Measurements from ENCODE around the gene RWDD4.

RWDD4 gene

DNA sequence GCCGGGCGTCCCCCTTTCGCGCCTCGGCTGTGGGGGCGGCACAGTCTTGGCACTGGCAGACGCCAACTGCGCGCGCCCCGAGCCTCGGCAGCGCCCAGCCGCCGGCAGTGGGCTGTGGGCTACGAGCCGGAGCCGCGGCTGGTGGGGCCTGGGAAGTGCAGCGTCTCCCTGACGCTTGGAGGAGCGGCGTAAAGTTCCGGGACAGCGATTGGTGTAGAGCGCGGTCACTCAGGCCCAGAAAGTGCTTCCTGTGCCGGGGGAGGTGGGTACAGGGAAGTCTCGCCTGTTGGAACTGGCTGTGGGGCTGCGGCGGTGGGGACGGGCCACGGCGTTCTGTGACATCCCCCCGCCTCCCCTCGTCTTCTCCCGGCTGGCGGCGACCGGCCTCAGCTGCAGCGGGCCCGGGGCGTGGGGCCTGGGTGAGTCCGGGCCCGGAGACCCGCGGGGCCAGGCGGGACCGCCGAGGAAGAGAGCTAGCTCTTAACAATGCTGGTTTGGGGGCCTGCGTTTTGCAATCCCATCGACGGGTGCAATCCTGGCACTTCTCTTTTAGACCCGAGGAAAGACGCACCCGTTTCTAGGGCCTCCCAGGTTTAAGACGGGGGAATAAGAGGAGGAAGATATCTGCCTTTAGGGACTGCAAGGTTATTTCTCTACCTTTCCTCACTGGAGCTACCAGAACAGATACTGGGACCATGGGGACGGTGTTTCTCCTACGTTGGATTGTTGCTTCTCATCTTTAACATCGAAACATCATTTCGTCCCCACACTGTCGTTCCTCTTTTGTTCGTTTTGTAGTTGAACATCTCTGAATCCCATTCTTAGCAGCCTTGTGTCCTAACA is at the start of gene RWDD4, which contains the start of gene TRAPPC11:
Gene RWDD4, minus strand, starts transcription at position 157 of the 843 bp plus-strand sequence. CDS start 233 bp downstream, outside the sequence.
Gene TRAPPC11, plus strand, starts transcription at position 265 of the 843 bp plus-strand sequence. CDS start 4,575 bp downstream, outside the sequence.
- peak; percentile 80 to 90 for DNase-seq

GRCh38 chr4:183702492-183702891 is 43.5 kb upstream of the RWDD4 start:
- no peak for DNase-seq

GRCh38 chr4:183700407-183700806 is 41.4 kb upstream of the RWDD4 start:
- DNase-seq = no peak

GRCh38 chr4:183698909-183699308 is 39.9 kb upstream of the RWDD4 start:
- no peak for DNase-seq

- no peak for DNase-seq
These were observed 32.9 kb upstream of the RWDD4 start for GRCh38 chr4:183691897-183692296.

DNA sequence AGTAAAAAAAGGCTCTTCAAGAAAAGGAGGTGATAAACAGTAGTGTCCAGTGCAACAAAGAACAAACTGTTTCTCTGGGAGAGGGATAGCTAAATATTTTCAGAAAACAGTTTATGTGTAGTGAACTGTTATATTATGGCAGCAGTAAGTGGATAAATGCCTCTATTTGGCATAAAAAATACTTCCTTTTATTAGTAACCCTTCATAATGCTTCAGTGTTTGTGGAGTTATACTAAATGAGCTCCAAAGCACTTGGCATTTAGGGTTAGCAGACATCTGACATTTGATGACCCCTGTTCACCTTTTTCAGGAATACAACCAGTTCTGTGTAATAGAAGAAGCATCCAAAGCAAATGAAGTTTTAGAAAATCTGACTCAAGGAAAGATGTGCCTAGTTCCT is 32.0 kb upstream of the RWDD4 start:
- DNase-seq = no peak

DNA sequence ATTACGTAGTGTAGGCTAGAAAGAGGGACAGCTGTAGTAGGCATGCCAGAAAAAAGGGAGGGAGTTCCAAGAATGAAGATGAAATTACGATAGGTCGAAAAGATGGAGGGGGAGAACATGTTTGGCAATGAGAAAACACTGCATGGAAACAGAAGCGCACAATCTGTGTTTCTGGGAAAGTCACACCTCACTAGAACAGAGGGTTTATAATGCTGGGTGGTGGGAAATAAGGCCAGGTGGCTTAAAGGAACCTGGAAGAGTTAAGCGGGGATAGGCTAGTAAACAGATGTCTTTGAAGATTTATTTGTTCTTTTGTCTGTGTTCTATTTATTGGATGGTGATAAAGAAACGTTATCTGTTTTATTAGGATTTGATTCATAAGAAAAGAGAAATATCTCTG is 29.2 kb upstream of the RWDD4 start:
- DNase-seq = no peak

GRCh38 chr4:183686461-183686860 is 27.5 kb upstream of the RWDD4 start:
- DNase-seq = no peak

DNA sequence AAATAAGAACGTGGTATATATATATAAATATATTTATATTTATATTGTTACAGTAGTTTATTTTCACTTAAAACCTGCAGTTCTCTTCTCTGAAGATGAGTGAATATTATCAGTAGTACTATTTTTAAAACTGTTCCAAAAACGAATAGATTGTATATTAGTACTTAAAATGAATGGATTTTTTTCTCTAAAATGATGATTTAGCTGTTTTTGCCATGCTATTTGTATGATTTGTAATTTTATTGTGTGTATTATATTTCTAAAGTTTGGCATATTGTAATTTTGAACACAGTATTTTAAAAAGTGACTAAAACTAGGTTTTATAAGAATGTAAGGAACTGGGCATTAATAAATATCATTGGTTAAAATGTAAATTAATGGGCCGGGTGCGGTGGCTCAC is 22.1 kb upstream of the RWDD4 start:
- no peak for DNase-seq

GRCh38 chr4:183675625-183676024 is 16.6 kb upstream of the RWDD4 start:
- DNase-seq = no peak

DNA sequence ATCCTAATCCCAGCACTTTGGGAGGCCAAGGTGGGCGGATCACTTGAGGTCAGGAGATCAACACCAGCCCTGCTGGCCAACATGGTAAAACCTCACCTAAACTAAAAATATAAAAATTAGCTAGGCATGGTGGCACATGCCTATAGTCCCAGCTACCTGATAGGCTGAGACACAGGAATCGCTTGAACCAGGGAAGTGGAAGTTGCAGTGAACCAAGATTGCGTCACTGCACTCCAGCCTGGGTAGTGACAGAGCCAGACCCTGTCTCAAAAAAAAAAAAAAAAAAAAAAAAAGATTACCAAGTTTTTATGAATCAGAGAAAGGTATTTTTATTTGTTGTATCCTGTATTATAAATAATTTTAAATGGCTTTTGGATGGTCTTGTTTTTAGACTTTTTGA is 15.2 kb upstream of the RWDD4 start:
- no peak for DNase-seq

DNA sequence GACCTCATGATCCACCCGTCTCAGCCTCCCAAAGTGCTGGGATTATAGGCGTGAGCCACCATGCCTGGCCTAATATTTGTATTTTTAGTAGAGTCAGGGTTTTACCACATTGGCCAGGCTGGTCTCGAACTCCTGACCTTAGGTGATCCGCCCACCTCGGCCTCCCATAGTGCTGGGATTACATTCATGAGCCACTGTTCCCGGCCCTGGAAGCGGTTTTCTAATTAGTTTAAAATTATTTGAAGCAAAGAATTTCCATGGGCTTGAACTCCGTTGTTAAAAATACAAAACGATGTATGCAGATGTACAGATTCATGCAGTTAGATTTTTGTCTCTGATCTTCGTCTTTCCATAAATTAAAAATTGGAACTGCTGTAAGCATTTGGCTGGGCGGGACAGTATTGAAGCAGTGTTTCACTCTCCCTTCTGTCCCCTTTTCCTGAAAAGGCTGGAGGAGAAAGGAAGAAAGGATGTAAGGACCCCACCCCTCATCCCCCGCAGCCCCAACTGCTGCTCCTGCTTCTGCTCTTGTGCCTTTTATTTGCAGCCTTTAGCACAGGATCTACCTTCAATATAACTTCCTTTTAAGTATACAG is 12.1 kb upstream of the RWDD4 start:
- DNase-seq = no peak

GRCh38 chr4:183670251-183670650 is 11.3 kb upstream of the RWDD4 start:
- no peak for DNase-seq

- DNase-seq = no peak
These were observed 7.1 kb upstream of the RWDD4 start for GRCh38 chr4:183666088-183666487.

DNA sequence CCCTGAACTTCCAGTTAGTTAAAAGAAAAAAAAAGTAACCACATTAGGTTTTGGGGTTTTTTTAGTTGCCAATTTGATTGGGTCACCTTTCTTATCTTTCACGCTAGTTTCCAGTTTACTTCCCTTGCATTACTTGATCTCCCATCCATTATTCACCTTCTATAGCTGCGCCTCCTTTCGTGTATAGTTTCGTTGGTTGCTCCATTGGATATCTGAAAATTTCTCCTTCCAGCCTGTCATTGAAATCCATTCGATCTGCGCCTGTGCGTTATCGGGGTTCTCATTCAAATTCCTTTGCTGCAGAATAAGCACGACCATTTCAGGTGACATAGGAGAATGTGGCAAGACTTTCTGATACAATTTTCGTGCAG is 872 bp upstream of the RWDD4 start:
- peak in 1 of 2 experiments; percentile 2 for DNase-seq

DNA sequence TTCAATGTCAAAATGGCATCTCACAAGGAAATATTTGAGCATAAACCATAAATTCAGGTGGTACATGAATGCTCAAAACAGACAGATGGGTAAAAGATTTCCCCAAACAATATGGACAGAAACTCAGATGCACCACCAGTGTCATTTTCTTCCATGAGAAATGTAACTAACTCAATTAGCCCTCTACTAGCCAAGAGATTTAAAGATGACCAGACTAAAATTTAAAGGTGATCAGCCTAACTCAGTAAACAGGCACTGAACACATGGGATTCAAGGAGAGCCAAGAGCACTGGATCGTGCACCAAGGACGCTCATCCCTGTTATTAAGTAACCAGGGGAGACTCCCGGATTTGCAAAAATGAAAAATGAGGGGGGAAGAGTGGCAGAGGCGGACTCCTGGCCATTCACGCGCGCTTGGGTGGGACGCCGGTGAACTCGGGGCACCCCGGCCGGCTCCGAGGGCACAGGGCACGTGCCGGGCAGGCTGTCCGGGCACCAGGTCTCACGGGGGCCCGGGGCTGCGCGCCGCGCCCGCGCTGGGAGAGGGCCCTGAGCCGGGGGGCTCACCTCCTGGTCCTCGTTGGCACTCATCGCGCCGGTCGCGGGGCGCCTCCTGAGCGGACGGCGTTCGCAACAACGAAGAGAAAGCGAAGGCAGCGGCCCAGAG is 490 bp downstream of the RWDD4 start:
- DNase-seq = peak; percentile 0 to 3

DNA sequence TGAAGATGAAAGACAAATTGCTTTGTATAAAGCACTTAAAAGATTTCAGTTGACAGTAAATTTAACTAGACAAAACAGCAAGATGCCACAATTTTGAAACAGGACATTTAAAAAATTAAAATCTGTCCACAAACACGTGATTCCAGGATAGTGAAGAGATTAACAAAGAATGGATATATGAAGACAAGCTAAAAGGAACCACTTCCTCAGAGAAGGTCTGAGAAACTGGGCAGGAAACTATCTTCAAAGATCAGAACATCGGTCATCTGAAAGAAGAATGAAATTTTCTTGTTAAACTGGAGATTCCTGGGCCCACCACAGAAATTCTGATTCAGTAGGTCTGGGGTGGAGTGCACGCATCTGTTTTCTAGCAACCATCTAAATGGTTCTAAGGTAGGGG is 1.4 kb downstream of the RWDD4 start:
- DNase-seq = no peak

- no peak for DNase-seq
These were observed 13.7 kb downstream of the RWDD4 start for GRCh38 chr4:183645326-183645725.

DNA sequence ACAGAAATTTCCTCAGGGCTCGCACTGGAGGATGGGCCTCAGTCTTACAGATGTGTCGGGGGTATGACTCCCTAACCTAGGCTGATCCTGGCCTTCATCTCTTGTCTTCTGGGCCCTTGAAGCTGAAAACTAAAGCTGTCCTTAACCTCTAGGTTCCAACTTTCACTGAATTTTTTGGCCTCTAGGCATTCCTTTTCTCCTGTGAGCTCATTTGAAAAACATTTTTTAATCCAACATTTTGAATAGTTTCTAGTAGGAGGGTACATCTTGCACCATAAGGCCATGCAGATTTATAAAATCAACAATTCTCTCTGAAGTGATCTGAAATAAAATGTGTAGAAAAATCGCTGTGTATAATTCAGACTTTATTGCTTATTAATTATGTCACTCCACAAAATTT is 19.7 kb downstream of the RWDD4 start:
- DNase-seq = no peak

- DNase-seq = no peak
These were observed 20.5 kb downstream of the RWDD4 start for GRCh38 chr4:183638436-183638835.

DNA sequence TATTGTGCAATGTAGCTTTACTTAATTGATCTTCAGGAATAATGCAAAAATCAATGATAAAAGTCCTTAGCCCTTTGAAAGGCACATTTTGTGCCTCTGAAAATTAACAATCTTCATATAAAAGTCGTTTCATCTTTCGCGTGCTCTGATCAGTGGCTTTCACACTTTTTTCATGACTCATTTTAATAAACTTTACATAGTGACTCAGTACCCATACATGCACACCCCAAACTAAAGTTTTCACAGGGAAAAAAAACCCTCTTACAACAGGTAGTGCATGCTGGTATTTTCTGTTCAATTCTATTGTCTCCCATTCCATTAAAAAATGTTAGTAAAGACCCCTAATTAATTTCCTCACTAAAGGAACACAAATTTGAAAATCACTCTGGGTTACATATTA is 21.5 kb downstream of the RWDD4 start:
- DNase-seq = no peak

GRCh38 chr4:183636923-183637322 is 22.1 kb downstream of the RWDD4 start:
- DNase-seq = peak in 1 of 2 experiments; percentile 16

DNA sequence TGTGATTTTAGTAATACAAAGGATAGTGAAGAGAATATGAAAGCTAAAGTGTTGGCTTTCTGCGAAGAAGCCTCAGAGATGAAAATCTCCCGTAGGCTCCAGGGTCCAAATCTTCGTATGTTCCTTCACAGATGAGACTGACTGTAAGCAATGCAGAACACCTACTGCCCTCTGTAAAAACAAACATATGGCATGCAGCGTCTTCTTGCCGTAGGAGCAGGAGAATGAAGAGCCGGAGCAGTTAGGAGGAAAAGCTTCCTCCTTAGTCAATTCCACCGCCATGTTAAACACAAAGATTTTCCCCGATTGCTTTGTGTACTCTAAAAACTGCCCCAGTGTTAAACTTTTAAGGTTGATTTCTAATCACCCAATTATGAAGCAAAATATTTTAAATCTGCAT is 22.5 kb downstream of the RWDD4 start:
- DNase-seq = peak; percentile 21 to 60

DNA sequence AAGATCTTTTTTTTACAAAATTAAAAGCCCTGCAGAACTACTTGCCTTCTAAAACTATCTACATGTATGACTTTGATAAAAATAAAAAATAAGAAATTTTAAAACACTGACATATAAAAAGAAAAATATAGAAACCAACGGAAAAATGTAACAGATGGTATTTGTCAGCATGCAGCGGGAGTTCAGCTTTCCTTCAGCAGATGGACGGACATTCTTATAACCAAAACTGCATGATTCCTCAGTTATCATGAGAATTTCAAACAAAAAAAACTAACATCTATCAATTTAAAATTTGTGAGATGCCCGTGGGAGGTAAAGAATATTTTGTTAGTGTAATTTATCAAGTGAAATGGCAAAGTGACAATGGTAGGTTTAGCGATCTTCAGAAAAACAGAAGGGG is 23.2 kb downstream of the RWDD4 start:
- DNase-seq = peak in 1 of 2 experiments; percentile 45
